Parathyroid adenoma (tissue), 2 donors: ENCODE measurements around the gene CELF3.

Experiments
- H2AFZ ChIP-seq: fragments of 300-600 bp; sonication (generic); one replicate; pipeline ENCODE4 v1.7.0; 2017; ENCODE audit warnings: antibody characterized with exemption, mild to moderate bottlenecking
- H3K27ac ChIP-seq: fragments of 300-600 bp; sonication (generic); one replicate; pipeline ENCODE4 v1.7.0; 2017
- H3K27me3 ChIP-seq: fragments of 300-600 bp; sonication (generic); one replicate; pipeline ENCODE4 v1.7.0; 2017; ENCODE audit warnings: low read length; ENCODE audit not compliant: control insufficient read depth, insufficient read depth
- H3K36me3 ChIP-seq: fragments of 300-600 bp; sonication (generic); one replicate; pipeline ENCODE4 v1.7.0; 2017; ENCODE audit warnings: low read length; ENCODE audit not compliant: control insufficient read depth, insufficient read depth
- H3K4me1 ChIP-seq: fragments of 300-600 bp; sonication (generic); one replicate; pipeline ENCODE4 v1.7.0; 2017; ENCODE audit warnings: control low read depth
- H3K4me2 ChIP-seq: fragments of 300-600 bp; sonication (generic); one replicate; pipeline ENCODE4 v1.7.0; 2017; ENCODE audit warnings: low read length
- H3K4me3 ChIP-seq: fragments of 300-600 bp; sonication (generic); one replicate; pipeline ENCODE4 v1.7.0; 2017; ENCODE audit warnings: low read depth, low read length
- H3K79me2 ChIP-seq: fragments of 300-600 bp; sonication (generic); one replicate; pipeline ENCODE4 v1.7.0; 2017; ENCODE audit warnings: control low read depth
- H3K9ac ChIP-seq: fragments of 300-600 bp; sonication (generic); one replicate; pipeline ENCODE4 v1.7.0; 2017; ENCODE audit warnings: mild to moderate bottlenecking
- H3K9me3 ChIP-seq: fragments of 300-600 bp; sonication (generic); one replicate; pipeline ENCODE4 v1.7.0; 2017; ENCODE audit warnings: low read length; ENCODE audit not compliant: control insufficient read depth
- CTCF ChIP-seq: fragments of 300-600 bp; sonication (generic); IDR thresholded peaks from one replicate; pipeline ENCODE4 v1.7.0; 2017; ENCODE audit warnings: antibody characterized with exemption, mild to moderate bottlenecking
- donor health status: primary hyperparathyroidism.

Gene CELF3

DNA sequence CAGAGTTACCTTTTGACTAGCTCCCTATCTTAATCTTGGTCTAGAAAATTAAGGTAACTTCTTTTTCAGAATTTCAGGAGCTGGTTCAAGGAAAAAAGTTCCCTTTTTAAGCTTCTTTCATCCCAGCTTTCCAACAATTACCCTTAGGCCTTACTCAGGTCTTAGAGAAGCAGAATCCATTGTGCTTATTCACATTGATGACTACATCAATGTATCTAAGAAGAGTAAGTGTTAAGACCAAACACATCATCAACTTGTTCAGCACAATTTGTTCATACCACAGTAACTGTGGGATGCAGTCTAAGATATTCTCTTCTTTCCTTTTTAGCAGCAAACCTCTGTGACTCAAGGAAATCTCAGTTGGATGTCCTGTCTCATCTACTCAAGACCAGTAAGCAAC lies 42.6 kb upstream of the CELF3 start:
- Histone ChIP-seq H3K79me2 (no peaks in the 10 kb centered on the region), H3K4me2 (peak overlapping the region; percentile 33), H2AFZ (no peak overlapping the region), H3K36me3 (no peaks in the 10 kb centered on the region), H3K4me1 (peaks cover 3% of the 10 kb centered on the region), H3K9ac (no peak overlapping the region), H3K27me3 (no peaks in the 10 kb centered on the region), H3K9me3 (no peaks in the 10 kb centered on the region), H3K4me3 (no peak overlapping the region), H3K27ac (peak overlapping the region; percentile 47)
- no peak for TF ChIP-seq CTCF

- TF ChIP-seq CTCF: no peak
- Histone ChIP-seq H3K4me3 (no peak overlapping the region), H3K27ac (no peak overlapping the region), H3K9ac (no peak overlapping the region), H3K27me3 (no peaks in the 10 kb centered on the region), H3K36me3 (no peaks in the 10 kb centered on the region), H2AFZ (no peak overlapping the region), H3K79me2 (no peaks in the 10 kb centered on the region), H3K4me1 (peaks cover 3% of the 10 kb centered on the region), H3K9me3 (no peaks in the 10 kb centered on the region), H3K4me2 (no peak overlapping the region)
Measured at GRCh38 chr1:151756291-151756690, 39.7 kb upstream of the CELF3 start.

- no peak for TF ChIP-seq CTCF
- no peaks in the 10 kb centered on the region for H3K9me3 ChIP-seq
- no peak overlapping the region for H3K4me2 ChIP-seq
Measured at GRCh38 chr1:151741516-151741915, 24.9 kb upstream of the CELF3 start.

DNA sequence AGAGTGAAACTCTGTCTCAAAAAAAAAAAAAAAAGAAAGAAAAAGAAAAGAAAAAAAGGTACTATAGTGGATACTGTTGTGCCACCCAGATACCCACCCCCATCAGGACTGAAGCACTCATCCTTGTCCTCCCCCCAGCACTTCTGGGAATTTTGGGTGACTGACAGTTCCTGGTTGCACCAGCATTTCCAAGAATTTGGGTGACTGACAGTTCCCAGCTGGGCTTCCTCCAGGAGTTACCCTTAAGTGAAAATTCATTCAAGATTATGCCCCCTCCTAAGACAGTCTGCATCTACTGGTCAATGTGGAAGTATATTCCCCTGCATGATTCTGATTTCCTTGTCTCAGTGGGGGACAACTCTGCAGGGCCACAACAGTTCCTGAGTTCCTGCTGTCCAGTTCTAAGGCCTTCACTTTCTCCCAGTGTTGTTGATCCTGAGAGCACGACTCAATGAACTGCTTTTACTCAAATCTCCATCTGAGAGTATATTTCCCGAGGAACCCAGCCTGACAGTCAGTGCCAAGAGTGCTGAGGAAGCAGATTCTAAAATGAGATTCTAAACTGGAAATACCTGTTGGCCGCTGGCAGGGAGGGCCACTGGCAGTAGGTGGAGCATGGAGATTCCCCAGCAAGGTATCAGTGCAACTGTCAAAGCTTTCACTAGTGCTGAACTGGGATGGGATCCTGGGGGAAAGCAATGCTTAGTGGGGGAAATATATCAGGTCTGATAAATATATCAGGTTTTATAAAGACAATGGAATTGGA lies 23.2 kb upstream of the CELF3 start:
- Histone ChIP-seq H3K4me3 (peak overlapping the region; percentile 6), H3K9ac (no peak overlapping the region), H3K36me3 (no peaks in the 10 kb centered on the region), H3K4me1 (peaks cover 11% of the 10 kb centered on the region), H3K4me2 (peak overlapping the region; percentile 73), H2AFZ (no peak overlapping the region), H3K27ac (peak overlapping the region; percentile 92), H3K79me2 (no peaks in the 10 kb centered on the region), H3K27me3 (no peaks in the 10 kb centered on the region), H3K9me3 (no peaks in the 10 kb centered on the region)
- TF ChIP-seq CTCF: peak; percentile 21

More at GRCh38 chr1:151741516-151741915, 24.9 kb upstream of the CELF3 start:
- H3K9ac ChIP-seq: no peak overlapping the region
- H3K27ac ChIP-seq: peak overlapping the region; percentile 92
- peak overlapping the region; percentile 58 for H2AFZ ChIP-seq
- H3K79me2 ChIP-seq: no peaks in the 10 kb centered on the region
- no peak overlapping the region for H3K4me3 ChIP-seq
- no peaks in the 10 kb centered on the region for H3K36me3 ChIP-seq
- H3K4me1 ChIP-seq: peaks cover 11% of the 10 kb centered on the region
- H3K27me3 ChIP-seq: no peaks in the 10 kb centered on the region

DNA sequence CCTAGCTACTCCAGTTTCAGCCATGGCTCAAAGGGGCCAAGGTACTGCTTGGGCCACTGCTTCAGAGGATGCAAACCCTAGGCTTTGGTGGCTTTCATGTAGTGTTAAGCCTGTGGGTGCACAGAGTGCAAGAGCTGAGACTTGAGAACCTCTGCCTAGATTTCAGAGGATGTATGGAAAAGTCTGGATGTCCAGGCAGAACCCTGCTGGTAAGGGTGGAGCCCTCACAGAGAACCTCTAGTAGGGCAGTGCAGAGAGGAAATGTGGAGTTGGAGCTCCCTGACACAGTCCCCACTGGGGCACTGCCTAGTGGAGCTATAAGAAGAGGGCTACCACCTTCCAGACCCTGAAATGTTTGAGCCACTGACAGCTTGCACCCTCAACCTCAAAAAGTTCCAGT lies 20.9 kb upstream of the CELF3 start:
- TF ChIP-seq CTCF: no peak
- no peak overlapping the region for H3K27ac ChIP-seq
- H3K4me2 ChIP-seq: no peak overlapping the region
- H3K4me1 ChIP-seq: peaks cover 11% of the 10 kb centered on the region
- no peak overlapping the region for H3K4me3 ChIP-seq
- H3K79me2 ChIP-seq: no peaks in the 10 kb centered on the region
- H2AFZ ChIP-seq: no peak overlapping the region
- no peaks in the 10 kb centered on the region for H3K27me3 ChIP-seq
- no peaks in the 10 kb centered on the region for H3K36me3 ChIP-seq
- no peak overlapping the region for H3K9ac ChIP-seq
- no peaks in the 10 kb centered on the region for H3K9me3 ChIP-seq
